GM21360 (cell line): ENCODE data around the gene GRIN2A.

Experiments used
- ATAC-seq: cut with Tn5 transposase; IDR thresholded peaks from one replicate; pipeline ENCODE4 v1.9.1; 2021; ENCODE audit warnings: mild to moderate bottlenecking, moderate library complexity; ENCODE audit not compliant: unreplicated experiment

Gene GRIN2A

GRCh38 chr16:10188236-10188635 is 6.0 kb upstream of the GRIN2A start:
- ATAC-seq, result no peak

GRCh38 chr16:10181196-10182162 is 749 bp downstream of the GRIN2A start:
- no peak for ATAC-seq

- ATAC-seq, result no peak
Observed at GRCh38 chr16:10180771-10181163, 1.5 kb downstream of the GRIN2A start.

- ATAC-seq, result no peak
Observed at GRCh38 chr16:10180042-10180770, 2.0 kb downstream of the GRIN2A start.

GRCh38 chr16:10178526-10178925 is 3.7 kb downstream of the GRIN2A start:
- no peak for ATAC-seq

- ATAC-seq, result no peak
Observed at GRCh38 chr16:10178080-10178479, 4.1 kb downstream of the GRIN2A start.

GRCh38 chr16:10172848-10173655 is 9.2 kb downstream of the GRIN2A start:
- ATAC-seq, result no peak

- no peak for ATAC-seq
Observed at GRCh38 chr16:10171221-10171620, 11.0 kb downstream of the GRIN2A start.

GRCh38 chr16:10169904-10170410 is 12.3 kb downstream of the GRIN2A start:
- no peak for ATAC-seq

- ATAC-seq, result no peak
Observed at GRCh38 chr16:10169031-10169430, 13.2 kb downstream of the GRIN2A start.

- ATAC-seq, result no peak
Observed at GRCh38 chr16:10168258-10168657, 14.0 kb downstream of the GRIN2A start.

- ATAC-seq, result no peak
Observed at GRCh38 chr16:10165643-10166042, 16.6 kb downstream of the GRIN2A start.

- ATAC-seq, result no peak
Observed at GRCh38 chr16:10162981-10163380, 19.2 kb downstream of the GRIN2A start.

GRCh38 chr16:10156099-10156498 is 26.1 kb downstream of the GRIN2A start:
- ATAC-seq, result no peak

GRCh38 chr16:10154389-10154788 is 27.8 kb downstream of the GRIN2A start:
- no peak for ATAC-seq

- no peak for ATAC-seq
Observed at GRCh38 chr16:10153985-10154384, 28.2 kb downstream of the GRIN2A start.

- no peak for ATAC-seq
Observed at GRCh38 chr16:10151718-10152117, 30.5 kb downstream of the GRIN2A start.

- ATAC-seq, result no peak
Observed at GRCh38 chr16:10150906-10151305, 31.3 kb downstream of the GRIN2A start.

- no peak for ATAC-seq
Observed at GRCh38 chr16:10145542-10146035, 36.6 kb downstream of the GRIN2A start.

GRCh38 chr16:10141671-10142070 is 40.6 kb downstream of the GRIN2A start:
- ATAC-seq, result no peak

- ATAC-seq, result no peak
Observed at GRCh38 chr16:10138881-10139280, 43.3 kb downstream of the GRIN2A start.
